HG02943 (cell line): Measurements from ENCODE around the gene OR2A42.
"Not testable (repeated sequence)": the region's sequence is repeated elsewhere in the genome, so short reads cannot be mapped to it uniquely, and the experiment has no call there.

Experiments used
- ATAC-seq: cut with Tn5 transposase; IDR thresholded peaks from one replicate; pipeline ENCODE4 v1.9.1; 2021; ENCODE audit warnings: mild to moderate bottlenecking, low read depth, moderate library complexity; ENCODE audit not compliant: unreplicated experiment

The OR2A42 gene

GRCh38 chr7:144226866-144227265, 12.5 kb downstream of the OR2A42 start:
- not testable (repeated sequence) for ATAC-seq

GRCh38 chr7:144223675-144224074, 15.7 kb downstream of the OR2A42 start:
- ATAC-seq, result not testable (repeated sequence)

- not testable (repeated sequence) for ATAC-seq
These were observed 18.9 kb downstream of the OR2A42 start for GRCh38 chr7:144220531-144220930.

GRCh38 chr7:144219149-144219548, 20.3 kb downstream of the OR2A42 start:
- not testable (repeated sequence) for ATAC-seq

GRCh38 chr7:144218581-144218980, 20.8 kb downstream of the OR2A42 start:
- ATAC-seq, result not testable (repeated sequence)

- ATAC-seq, result not testable (repeated sequence)
These were observed 22.2 kb downstream of the OR2A42 start for GRCh38 chr7:144217200-144217599.

- not testable (repeated sequence) for ATAC-seq
These were observed 34.1 kb downstream of the OR2A42 start for GRCh38 chr7:144205306-144205705.

GRCh38 chr7:144203086-144203485, 36.3 kb downstream of the OR2A42 start:
- not testable (repeated sequence) for ATAC-seq

- ATAC-seq, result not testable (repeated sequence)
These were observed 37.4 kb downstream of the OR2A42 start for GRCh38 chr7:144201978-144202377.

- ATAC-seq, result not testable (repeated sequence)
These were observed 40.5 kb downstream of the OR2A42 start for GRCh38 chr7:144198934-144199333.

- ATAC-seq, result peak; percentile 71
These were observed 44.1 kb downstream of the OR2A42 start, which contains the start of gene ARHGEF35 for GRCh38 chr7:144195212-144195872. Gene ARHGEF35 (minus strand): TSS chr7:144195833. CDS start chr7:144188383, 7,450 bp downstream.

- ATAC-seq, result not testable (repeated sequence)
These were observed 45.0 kb downstream of the OR2A42 start for GRCh38 chr7:144194453-144194852.

- not testable (repeated sequence) for ATAC-seq
These were observed 45.6 kb downstream of the OR2A42 start for GRCh38 chr7:144193782-144194181.

GRCh38 chr7:144188578-144189171, 50.7 kb downstream of the OR2A42 start:
- not testable (repeated sequence) for ATAC-seq

- not testable (repeated sequence) for ATAC-seq
These were observed 51.6 kb downstream of the OR2A42 start for GRCh38 chr7:144187848-144188247.

GRCh38 chr7:144183166-144183565, 56.2 kb downstream of the OR2A42 start, which contains the start of gene CTAGE4:
Gene CTAGE4 (plus strand): TSS chr7:144183466. CDS start chr7:144183504, 38 bp downstream.
- ATAC-seq, result not testable (repeated sequence)

GRCh38 chr7:144179165-144179479, 60.3 kb downstream of the OR2A42 start:
- not testable (repeated sequence) for ATAC-seq

- ATAC-seq, result peak; percentile 99
These were observed 60.8 kb downstream of the OR2A42 start for GRCh38 chr7:144178380-144179164.
